Measurements from ENCODE around the gene PRKN.

PRKN gene

DNA sequence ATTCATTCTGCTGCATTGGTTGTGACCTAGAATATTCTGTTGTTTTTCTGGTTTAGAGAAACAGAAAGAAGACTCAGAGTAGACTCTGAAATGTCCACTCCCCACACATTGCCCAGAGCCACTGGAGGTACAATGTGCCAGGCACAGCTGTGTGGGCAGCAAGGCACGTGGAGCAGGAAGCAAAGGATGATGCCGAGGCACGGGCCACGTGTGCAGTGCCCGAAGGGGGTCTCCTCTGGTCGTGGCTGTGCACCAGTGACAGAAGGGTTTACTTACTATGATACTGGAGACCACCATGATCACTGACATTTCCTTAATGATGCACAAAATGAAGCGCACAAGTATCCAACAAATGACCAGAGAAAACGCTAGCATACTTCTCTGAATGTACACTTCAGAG, 488.9 kb downstream of the PRKN start:
- no peaks in the 10 kb centered on the region for H3K9me3 ChIP-seq (replicated peaks; ENCODE audit: insufficient read depth, low read length)
- no peak overlapping the region for H2AFZ ChIP-seq (ENCODE audit: low read length)
- H4K20me1 ChIP-seq (ENCODE audit: insufficient read depth, low read length) = no peaks in the 10 kb centered on the region
- no peaks in the 10 kb centered on the region for H3F3A ChIP-seq (ENCODE audit: insufficient read depth, low read length)
- H3K4me2 ChIP-seq (ENCODE audit: low read depth, low read length) = no peak overlapping the region
- no peaks in the 10 kb centered on the region for H3K79me2 ChIP-seq (ENCODE audit: low read length)
- H3K36me3 ChIP-seq (replicated peaks; ENCODE audit: insufficient read depth, low read length) = no peaks in the 10 kb centered on the region
- no peak overlapping the region for H3K4me3 ChIP-seq (ENCODE audit: low read length)
- H3K4me1 ChIP-seq (ENCODE audit: low read length) = no peaks in the 10 kb centered on the region
- H3K9ac ChIP-seq (ENCODE audit: low read length) = no peak overlapping the region
- no peak for DNase-seq
- H3K27me3 ChIP-seq (replicated peaks; ENCODE audit: insufficient read depth, low read length) = no peaks in the 10 kb centered on the region
- TF ChIP-seq EZH2phosphoT487 (IDR thresholded peaks at IDR 0.05; ENCODE audit: low read length) = no peak
- TF ChIP-seq, protein P1, sequence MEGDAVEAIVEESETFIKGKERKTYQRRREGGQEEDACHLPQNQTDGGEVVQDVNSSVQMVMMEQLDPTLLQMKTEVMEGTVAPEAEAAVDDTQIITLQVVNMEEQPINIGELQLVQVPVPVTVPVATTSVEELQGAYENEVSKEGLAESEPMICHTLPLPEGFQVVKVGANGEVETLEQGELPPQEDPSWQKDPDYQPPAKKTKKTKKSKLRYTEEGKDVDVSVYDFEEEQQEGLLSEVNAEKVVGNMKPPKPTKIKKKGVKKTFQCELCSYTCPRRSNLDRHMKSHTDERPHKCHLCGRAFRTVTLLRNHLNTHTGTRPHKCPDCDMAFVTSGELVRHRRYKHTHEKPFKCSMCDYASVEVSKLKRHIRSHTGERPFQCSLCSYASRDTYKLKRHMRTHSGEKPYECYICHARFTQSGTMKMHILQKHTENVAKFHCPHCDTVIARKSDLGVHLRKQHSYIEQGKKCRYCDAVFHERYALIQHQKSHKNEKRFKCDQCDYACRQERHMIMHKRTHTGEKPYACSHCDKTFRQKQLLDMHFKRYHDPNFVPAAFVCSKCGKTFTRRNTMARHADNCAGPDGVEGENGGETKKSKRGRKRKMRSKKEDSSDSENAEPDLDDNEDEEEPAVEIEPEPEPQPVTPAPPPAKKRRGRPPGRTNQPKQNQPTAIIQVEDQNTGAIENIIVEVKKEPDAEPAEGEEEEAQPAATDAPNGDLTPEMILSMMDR (IDR thresholded peaks at IDR 0.05; ENCODE audit: low read length) = no peak
- no peak for TF ChIP-seq EZH2 (optimal IDR thresholded peaks at IDR 0.05; ENCODE audit: low read depth, low read length)
- no peaks in the 10 kb centered on the region for H3K9me2 ChIP-seq (replicated peaks; ENCODE audit: insufficient read depth, low read length)
- H3K27ac ChIP-seq (ENCODE audit: low read length) = no peak overlapping the region

DNA sequence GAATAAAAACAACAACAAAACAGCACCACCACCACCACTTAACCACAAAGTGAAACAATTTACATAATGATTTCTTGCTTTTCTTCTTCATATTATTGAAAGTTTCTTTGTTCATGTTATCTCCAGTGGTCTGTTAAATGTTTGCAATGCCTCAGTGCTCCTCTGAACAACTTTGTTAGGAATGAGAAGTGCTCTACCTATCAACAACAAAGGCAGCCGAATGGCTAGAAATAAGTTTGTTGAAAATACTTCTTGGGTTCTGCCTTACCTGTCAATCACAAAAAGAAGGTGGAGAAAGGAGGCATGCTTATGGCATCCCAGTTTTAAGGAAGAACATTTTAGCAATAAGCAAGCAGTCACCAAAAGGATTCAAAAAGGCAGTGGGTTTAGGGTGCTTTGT, 490.2 kb downstream of the PRKN start:
- DNase-seq = no peak
- Histone ChIP-seq H3K4me3 (ENCODE audit: low read length) (no peak overlapping the region), H3K27me3 (replicated peaks; ENCODE audit: insufficient read depth, low read length) (no peaks in the 10 kb centered on the region), H3K27ac (ENCODE audit: low read length) (no peak overlapping the region), H4K20me1 (ENCODE audit: insufficient read depth, low read length) (no peaks in the 10 kb centered on the region), H3K4me1 (ENCODE audit: low read length) (no peaks in the 10 kb centered on the region), H3K9me3 (replicated peaks; ENCODE audit: insufficient read depth, low read length) (no peaks in the 10 kb centered on the region), H3K36me3 (replicated peaks; ENCODE audit: insufficient read depth, low read length) (no peaks in the 10 kb centered on the region), H3K79me2 (ENCODE audit: low read length) (no peaks in the 10 kb centered on the region), H3K9ac (ENCODE audit: low read length) (no peak overlapping the region), H3K4me2 (ENCODE audit: low read depth, low read length) (no peak overlapping the region), H3K9me2 (replicated peaks; ENCODE audit: insufficient read depth, low read length) (no peaks in the 10 kb centered on the region), H2AFZ (ENCODE audit: low read length) (no peak overlapping the region), H3F3A (ENCODE audit: insufficient read depth, low read length) (no peaks in the 10 kb centered on the region)
- no peak for TF ChIP-seq EZH2phosphoT487 (IDR thresholded peaks at IDR 0.05; ENCODE audit: low read length)
- TF ChIP-seq EZH2 (optimal IDR thresholded peaks at IDR 0.05; ENCODE audit: low read depth, low read length) = no peak
- TF ChIP-seq, protein P1 (IDR thresholded peaks at IDR 0.05; ENCODE audit: low read length) = no peak

DNA sequence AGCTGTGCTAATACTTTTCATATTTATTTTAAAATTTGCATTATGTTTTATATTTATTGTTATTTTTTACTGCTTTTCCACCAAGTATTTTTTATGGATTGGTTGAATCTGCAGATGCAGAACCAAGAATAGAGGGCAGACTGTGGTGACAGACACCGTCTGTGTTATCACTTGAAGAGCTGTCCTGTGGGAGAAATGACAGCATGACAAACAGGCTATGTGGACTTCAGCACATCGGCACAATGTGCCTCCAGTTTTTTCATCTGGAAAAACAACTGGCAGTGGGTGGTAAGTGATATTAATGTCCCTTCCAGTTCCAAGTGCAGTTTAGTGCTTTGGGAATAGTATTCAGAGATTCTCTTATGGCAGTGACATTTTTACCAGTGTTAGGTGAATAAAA, 492.9 kb downstream of the PRKN start:
- Histone ChIP-seq H3K27ac (ENCODE audit: low read length) (no peak overlapping the region), H3K4me3 (ENCODE audit: low read length) (no peak overlapping the region), H3K27me3 (replicated peaks; ENCODE audit: insufficient read depth, low read length) (no peaks in the 10 kb centered on the region), H2AFZ (ENCODE audit: low read length) (no peak overlapping the region), H3K36me3 (replicated peaks; ENCODE audit: insufficient read depth, low read length) (no peaks in the 10 kb centered on the region), H3K9me3 (replicated peaks; ENCODE audit: insufficient read depth, low read length) (no peaks in the 10 kb centered on the region), H3K79me2 (ENCODE audit: low read length) (no peaks in the 10 kb centered on the region), H3K9me2 (replicated peaks; ENCODE audit: insufficient read depth, low read length) (no peaks in the 10 kb centered on the region), H3K4me2 (ENCODE audit: low read depth, low read length) (no peak overlapping the region), H3K9ac (ENCODE audit: low read length) (no peak overlapping the region), H4K20me1 (ENCODE audit: insufficient read depth, low read length) (no peaks in the 10 kb centered on the region), H3F3A (ENCODE audit: insufficient read depth, low read length) (no peaks in the 10 kb centered on the region), H3K4me1 (ENCODE audit: low read length) (no peaks in the 10 kb centered on the region)
- no peak for TF ChIP-seq EZH2 (optimal IDR thresholded peaks at IDR 0.05; ENCODE audit: low read depth, low read length)
- TF ChIP-seq, protein P1 (IDR thresholded peaks at IDR 0.05; ENCODE audit: low read length) = no peak
- no peak for TF ChIP-seq EZH2phosphoT487 (IDR thresholded peaks at IDR 0.05; ENCODE audit: low read length)
- DNase-seq = no peak
